HUES6 (cell line): ENCODE data around the gene MEIKIN.

ENCODE experiments used
- H3K27ac ChIP-seq: 2 replicates; pipeline ENCODE4 v1.7.0; 2013; ENCODE audit warnings: low read depth, mild to moderate bottlenecking, low read length, inconsistent platforms
- H3K27me3 ChIP-seq: 2 replicates; pipeline ENCODE4 v1.6.1; 2013; ENCODE audit warnings: low read length; ENCODE audit not compliant: control insufficient read depth, insufficient read depth
- H3K36me3 ChIP-seq: 2 replicates; pipeline ENCODE4 v1.6.1; 2013; ENCODE audit warnings: low read length; ENCODE audit not compliant: control insufficient read depth, insufficient read depth
- H3K4me1 ChIP-seq: 2 replicates; pipeline ENCODE4 v1.6.1; 2013; ENCODE audit warnings: low read length; ENCODE audit not compliant: control insufficient read depth, insufficient read depth
- H3K4me3 ChIP-seq: 2 replicates; pipeline ENCODE4 v1.5.1; 2013; ENCODE audit warnings: low read depth, low read length
- H3K9ac ChIP-seq: one replicate; pipeline ENCODE4 v1.6.1; 2013; ENCODE audit warnings: mild to moderate bottlenecking, low read length
- H3K9me3 ChIP-seq: 2 replicates; pipeline ENCODE4 v1.6.1; 2013; ENCODE audit warnings: low read depth, low read length; ENCODE audit not compliant: control insufficient read depth, insufficient read depth

The MEIKIN gene

DNA sequence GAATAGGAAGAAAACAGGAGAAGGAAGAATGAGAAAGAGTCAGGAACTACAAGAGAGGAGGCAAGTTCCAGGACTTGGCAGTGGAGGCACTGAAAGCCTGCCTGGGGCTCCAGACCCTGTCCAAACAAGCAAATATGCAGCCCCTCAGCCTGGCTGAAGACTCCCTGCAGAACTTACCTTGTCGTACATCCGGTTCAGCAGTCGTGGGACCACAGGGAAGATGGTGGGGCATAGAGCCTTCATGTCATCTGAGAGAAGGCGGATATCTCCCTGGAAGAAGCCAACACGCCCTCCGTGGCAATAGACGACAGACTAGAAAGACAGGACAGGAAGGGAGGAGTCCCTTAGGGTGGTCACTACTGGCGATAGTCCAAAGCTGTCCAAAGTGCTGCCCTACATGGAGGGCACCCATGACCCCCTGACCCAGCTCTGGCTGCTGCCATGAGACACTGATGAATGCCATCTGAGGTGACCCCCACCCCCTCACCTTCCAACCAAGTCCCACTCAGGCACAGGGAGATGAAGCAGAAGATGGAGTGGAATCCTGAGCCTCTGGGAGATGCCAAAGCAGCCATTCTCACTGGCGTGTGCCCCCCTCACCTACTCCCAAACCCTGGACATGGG is 27.7 kb upstream of the MEIKIN start:
- Histone ChIP-seq H3K9ac (no peak overlapping the region), H3K36me3 (no peaks in the 10 kb centered on the region), H3K4me3 (no peak overlapping the region), H3K4me1 (peaks cover 16% of the 10 kb centered on the region), H3K27ac (no peak overlapping the region), H3K27me3 (no peaks in the 10 kb centered on the region), H3K9me3 (no peaks in the 10 kb centered on the region)

DNA sequence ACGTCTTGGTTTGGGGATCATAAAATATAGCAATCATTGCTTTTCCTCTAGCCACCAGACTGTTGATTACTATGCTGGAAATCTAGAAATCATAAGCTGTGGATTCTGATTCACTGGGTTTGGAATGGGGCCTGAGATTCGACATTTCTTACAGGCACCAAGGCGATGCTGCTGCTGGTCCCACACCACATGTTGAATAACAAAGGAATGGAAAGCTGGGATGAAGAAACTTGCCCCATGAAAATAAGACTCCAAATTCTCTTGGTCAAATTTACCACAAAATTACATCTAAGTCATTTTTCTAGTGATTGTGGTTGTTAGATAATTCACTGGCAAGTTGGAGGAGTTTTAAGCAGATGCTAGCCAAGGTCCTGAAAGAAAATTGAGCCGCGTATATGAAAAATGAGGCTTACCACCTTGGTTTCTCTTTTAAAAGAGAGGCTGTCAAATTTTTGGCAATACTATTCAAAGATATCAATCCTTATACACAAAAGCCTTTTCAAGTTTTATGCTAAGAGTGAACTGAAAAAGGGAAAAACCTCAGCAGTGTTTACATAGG is 23.0 kb upstream of the MEIKIN start:
- Histone ChIP-seq H3K27ac (no peak overlapping the region), H3K4me3 (no peak overlapping the region), H3K27me3 (no peaks in the 10 kb centered on the region), H3K9me3 (no peaks in the 10 kb centered on the region), H3K36me3 (no peaks in the 10 kb centered on the region), H3K9ac (no peak overlapping the region), H3K4me1 (no peaks in the 10 kb centered on the region)

DNA sequence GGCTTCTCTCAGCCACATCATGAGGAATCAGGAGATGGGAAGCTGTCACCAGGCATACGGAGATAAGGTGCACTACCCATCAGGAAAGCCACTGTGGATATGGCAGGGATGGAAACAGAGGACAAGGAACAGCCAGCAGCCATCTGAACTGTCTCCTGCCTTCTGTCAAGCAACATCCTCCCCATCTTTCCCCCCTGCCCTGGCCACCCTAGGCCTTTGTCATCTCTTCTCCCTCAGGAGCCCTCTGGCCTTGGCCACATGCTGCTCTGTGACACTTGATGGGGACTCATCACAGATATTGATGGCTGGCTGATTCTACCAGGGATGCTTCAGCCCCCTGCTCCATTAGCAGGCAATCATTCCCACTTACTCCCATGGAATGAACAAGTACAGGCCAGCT is 21.1 kb upstream of the MEIKIN start:
- Histone ChIP-seq H3K4me1 (no peaks in the 10 kb centered on the region), H3K36me3 (no peaks in the 10 kb centered on the region), H3K27ac (no peak overlapping the region), H3K9me3 (no peaks in the 10 kb centered on the region), H3K4me3 (no peak overlapping the region), H3K9ac (no peak overlapping the region), H3K27me3 (no peaks in the 10 kb centered on the region)

DNA sequence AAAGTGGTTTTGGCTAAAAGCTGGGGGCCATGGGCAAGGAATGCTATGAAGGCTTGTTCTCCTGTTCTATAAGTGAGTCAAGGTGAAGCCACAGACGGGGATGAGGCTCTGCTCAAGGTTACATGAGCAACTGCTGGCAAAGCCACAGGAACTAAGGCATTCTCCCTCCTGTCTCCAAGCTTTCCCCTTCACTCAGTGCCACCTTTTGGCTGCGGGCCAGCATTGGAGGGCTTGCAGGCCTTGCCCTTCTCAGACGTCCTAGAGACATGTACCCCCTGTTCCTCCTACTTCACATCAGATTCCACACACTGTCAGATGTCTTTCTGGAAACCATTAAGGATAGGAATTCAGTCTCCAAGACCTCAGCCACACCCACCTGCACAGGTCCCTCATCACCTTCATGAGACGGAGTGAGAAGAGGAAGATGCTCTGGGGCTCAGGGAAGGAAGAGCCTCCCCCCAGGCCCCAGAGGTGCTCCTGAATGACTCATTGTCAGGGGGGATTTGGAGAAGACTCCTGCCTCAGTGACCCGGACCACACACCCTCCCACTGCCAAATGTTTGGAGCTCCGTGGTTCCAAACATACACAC is 20.5 kb upstream of the MEIKIN start:
- Histone ChIP-seq H3K9me3 (no peaks in the 10 kb centered on the region), H3K9ac (no peak overlapping the region), H3K4me3 (no peak overlapping the region), H3K4me1 (no peaks in the 10 kb centered on the region), H3K27me3 (no peaks in the 10 kb centered on the region), H3K27ac (no peak overlapping the region), H3K36me3 (no peaks in the 10 kb centered on the region)

DNA sequence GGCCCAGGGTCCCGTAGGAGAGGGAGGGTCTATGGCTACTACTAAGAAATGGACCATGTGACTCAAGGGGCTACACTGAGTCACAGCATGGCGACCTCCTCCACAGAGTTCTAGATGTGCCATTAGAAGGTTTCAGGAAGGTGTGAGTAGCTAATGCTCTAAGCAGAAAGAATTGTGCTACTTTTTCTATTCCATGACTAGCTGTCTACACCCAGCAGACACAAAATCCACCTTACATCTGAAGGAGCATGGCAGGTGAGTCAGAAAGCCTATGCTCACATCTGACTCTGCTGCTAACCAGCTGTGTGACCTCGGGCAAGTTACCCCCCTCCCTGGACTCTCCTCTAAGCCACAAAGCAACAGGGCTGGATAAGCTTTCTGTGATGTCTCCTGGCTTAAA is 14.4 kb upstream of the MEIKIN start:
- Histone ChIP-seq H3K4me3 (no peak overlapping the region), H3K27ac (no peak overlapping the region), H3K4me1 (no peaks in the 10 kb centered on the region), H3K9ac (no peak overlapping the region), H3K9me3 (no peaks in the 10 kb centered on the region), H3K36me3 (no peaks in the 10 kb centered on the region), H3K27me3 (no peaks in the 10 kb centered on the region)

DNA sequence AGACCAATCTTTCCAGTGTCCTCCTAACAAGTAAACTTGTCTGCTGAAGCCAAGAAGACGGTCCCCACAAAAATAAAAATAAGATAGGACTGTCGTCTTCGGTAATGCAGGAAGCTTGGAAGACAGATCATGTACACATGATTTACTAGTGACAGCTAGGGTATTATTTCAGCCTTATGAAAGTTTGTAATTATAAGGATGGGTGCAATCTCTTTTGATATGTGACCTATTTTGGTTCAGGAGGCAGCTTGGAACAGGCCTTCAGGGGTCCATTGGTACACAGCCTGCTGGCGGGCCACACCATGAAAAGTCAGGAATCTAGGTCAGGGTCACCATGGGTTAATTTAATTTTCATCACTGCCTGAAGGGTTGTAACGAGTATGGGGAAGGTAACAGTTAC is 13.7 kb upstream of the MEIKIN start:
- no peak overlapping the region for H3K4me3 ChIP-seq
- no peak overlapping the region for H3K27ac ChIP-seq
- no peaks in the 10 kb centered on the region for H3K36me3 ChIP-seq
- no peak overlapping the region for H3K9ac ChIP-seq
- H3K27me3 ChIP-seq = no peaks in the 10 kb centered on the region
- no peaks in the 10 kb centered on the region for H3K4me1 ChIP-seq
- H3K9me3 ChIP-seq = no peaks in the 10 kb centered on the region

DNA sequence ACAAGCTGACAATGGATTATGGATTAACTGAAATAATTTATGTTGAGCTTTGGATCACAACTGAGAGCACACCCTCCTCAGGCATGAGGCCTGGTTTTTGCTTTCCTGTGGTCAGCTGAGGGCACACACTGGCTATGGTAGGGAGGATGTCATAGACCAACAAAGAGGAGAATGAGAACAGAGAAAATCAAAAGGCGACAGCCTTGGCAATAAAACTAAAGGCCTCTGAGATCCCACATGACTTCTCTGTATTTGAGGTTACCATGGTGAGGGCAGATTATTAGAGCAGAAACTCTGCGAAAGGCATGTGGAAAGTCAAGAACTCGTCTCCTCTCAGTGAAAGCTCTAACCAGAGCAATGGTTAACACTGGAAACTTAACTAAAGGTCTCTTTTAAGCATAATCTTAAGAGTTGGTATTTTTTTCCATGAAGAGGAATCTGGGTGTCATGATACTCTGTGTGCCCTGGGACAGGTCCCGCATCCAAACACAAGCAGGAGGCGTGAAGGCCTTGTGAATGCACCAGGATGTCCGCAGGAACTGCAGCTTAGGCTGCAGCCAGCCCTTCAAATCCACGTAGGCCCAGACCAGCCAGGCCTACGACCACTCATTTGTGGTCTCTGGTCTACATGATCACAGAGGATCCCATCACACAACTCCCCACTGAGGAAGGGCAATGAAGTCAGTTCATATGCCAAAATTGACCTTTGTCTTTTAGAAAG is 12.4 kb upstream of the MEIKIN start:
- H3K4me1 ChIP-seq = no peaks in the 10 kb centered on the region
- no peaks in the 10 kb centered on the region for H3K9me3 ChIP-seq
- no peak overlapping the region for H3K27ac ChIP-seq
- H3K27me3 ChIP-seq = no peaks in the 10 kb centered on the region
- H3K36me3 ChIP-seq = no peaks in the 10 kb centered on the region
- no peak overlapping the region for H3K9ac ChIP-seq
- no peak overlapping the region for H3K4me3 ChIP-seq

DNA sequence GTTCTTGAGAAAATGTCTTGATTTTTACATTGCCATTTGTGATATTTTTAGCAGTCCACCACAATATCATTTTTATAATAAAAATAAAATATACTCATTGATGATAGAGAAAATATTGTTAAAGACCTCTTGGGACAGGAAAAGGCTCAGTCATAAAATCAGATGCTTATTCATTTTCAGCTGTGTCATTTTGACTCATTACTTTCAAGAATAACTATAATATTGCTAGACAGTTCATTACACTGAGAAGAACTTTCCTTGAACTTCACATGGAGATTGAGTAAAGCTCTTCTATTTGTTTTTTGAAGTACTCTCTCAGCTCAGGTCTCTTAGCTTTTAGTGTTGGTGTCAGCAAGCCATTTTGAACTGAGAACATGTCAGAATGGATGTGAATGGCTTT is 8.5 kb upstream of the MEIKIN start:
- H3K27ac ChIP-seq = no peak overlapping the region
- H3K4me3 ChIP-seq = no peak overlapping the region
- no peaks in the 10 kb centered on the region for H3K27me3 ChIP-seq
- H3K4me1 ChIP-seq = no peaks in the 10 kb centered on the region
- H3K9ac ChIP-seq = no peak overlapping the region
- no peaks in the 10 kb centered on the region for H3K9me3 ChIP-seq
- no peaks in the 10 kb centered on the region for H3K36me3 ChIP-seq

DNA sequence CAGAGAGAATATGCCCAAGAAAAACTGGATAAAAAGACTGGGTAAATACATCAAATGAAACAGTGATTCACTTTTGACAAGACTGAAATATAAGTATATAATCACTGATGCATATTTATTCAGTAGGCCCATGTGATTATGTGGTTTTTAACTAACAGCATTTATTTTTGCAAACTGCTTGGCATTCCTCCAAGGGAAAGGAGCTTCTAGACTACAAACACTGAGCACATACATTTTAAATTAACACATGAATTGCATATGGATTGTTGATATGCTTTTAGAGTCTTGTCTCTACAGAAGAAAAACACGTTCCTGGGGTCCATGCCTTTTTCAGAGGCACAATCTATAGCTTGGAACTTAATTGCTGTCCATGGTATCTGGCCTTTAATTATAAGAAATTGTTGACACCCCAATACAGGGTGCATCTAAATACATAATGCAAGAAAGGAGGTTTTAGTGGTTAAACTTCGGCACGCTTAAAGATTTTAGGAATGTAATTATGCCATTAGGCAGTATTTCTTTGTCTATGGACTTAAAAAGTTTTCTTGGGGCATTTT is 6.9 kb upstream of the MEIKIN start:
- H3K4me1 ChIP-seq = no peaks in the 10 kb centered on the region
- no peak overlapping the region for H3K9ac ChIP-seq
- no peaks in the 10 kb centered on the region for H3K36me3 ChIP-seq
- H3K27ac ChIP-seq = no peak overlapping the region
- H3K4me3 ChIP-seq = no peak overlapping the region
- no peaks in the 10 kb centered on the region for H3K27me3 ChIP-seq
- no peaks in the 10 kb centered on the region for H3K9me3 ChIP-seq

DNA sequence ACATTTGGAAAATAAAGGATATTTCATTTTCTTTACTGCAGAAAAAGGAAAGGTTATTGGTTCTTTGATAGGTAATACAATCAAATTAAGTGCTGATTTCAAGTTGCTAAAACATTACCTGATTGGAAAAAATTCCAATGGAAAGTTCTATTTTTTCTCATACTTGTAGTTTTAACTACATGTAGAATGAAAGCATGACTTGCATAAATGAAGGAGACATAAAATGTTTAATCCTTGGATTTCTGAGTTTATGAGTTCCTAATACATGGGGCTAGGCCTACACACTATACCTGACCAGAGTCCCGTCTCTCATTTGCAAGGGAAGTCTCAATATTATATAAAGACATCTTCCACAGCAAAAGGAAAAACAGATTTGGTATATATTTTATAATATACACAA is 5.2 kb upstream of the MEIKIN start:
- Histone ChIP-seq H3K4me3 (no peak overlapping the region), H3K9me3 (no peaks in the 10 kb centered on the region), H3K27ac (no peak overlapping the region), H3K36me3 (no peaks in the 10 kb centered on the region), H3K4me1 (no peaks in the 10 kb centered on the region), H3K27me3 (no peaks in the 10 kb centered on the region), H3K9ac (no peak overlapping the region)

DNA sequence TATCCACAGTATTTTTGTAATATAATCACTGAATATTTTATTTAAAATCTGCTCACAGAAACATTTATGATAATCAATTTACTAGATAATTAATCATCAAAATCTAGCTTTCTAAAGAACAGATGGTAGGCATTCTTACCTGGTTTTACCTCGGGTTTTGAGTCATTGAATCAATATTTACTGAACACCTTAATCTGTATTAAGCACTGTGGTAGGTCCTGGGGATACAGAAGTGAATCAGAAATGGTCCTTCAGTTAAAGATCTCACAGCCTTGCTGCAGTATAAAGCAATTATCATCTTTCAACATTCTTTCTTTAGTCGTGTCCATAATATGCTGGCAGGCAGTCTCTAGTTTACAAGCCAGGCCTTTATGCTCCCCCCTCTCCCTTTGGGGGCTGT is 2.0 kb upstream of the MEIKIN start:
- no peak overlapping the region for H3K27ac ChIP-seq
- no peak overlapping the region for H3K9ac ChIP-seq
- H3K9me3 ChIP-seq = no peaks in the 10 kb centered on the region
- H3K4me3 ChIP-seq = no peak overlapping the region
- no peaks in the 10 kb centered on the region for H3K4me1 ChIP-seq
- no peaks in the 10 kb centered on the region for H3K27me3 ChIP-seq
- no peaks in the 10 kb centered on the region for H3K36me3 ChIP-seq
